Hepatocyte (in vitro differentiated cells): ENCODE measurements around the gene LAMTOR1. TPM values are rescaled to one million over a fixed set of nuclear protein-coding genes. Genes with fewer than 3 reads are reported as not detected.

ENCODE experiments used
- DNase-seq: peaks from one replicate; pipeline ENCODE4 v3.0.0-alpha.2; 2016; ENCODE audit warnings: low spot score
- H2AFZ ChIP-seq: fragments of 200-600 bp; sonication (generic); 2 replicates; pipeline ENCODE4 v1.6.0; 2016; ENCODE audit warnings: antibody characterized with exemption, mild to moderate bottlenecking
- H3K27ac ChIP-seq: fragments of 200-600 bp; sonication (generic); 2 replicates; pipeline ENCODE4 v1.5.1; 2016; ENCODE audit warnings: mild to moderate bottlenecking
- H3K27me3 ChIP-seq: fragments of 200-600 bp; sonication (generic); 2 replicates; pipeline ENCODE4 v1.6.1; 2016
- H3K36me3 ChIP-seq: fragments of 200-600 bp; sonication (generic); replicated peaks from 2 replicates; pipeline ENCODE4 v1.5.1; 2016; ENCODE audit warnings: low read depth; ENCODE audit not compliant: insufficient read depth
- H3K4me1 ChIP-seq: fragments of 200-600 bp; sonication (generic); 2 replicates; pipeline ENCODE4 v1.5.1; 2016; ENCODE audit warnings: mild to moderate bottlenecking, moderate library complexity; ENCODE audit not compliant: insufficient read depth
- H3K4me2 ChIP-seq: fragments of 200-600 bp; sonication (generic); 2 replicates; pipeline ENCODE4 v1.6.0; 2016
- H3K4me3 ChIP-seq: fragments of 200-600 bp; sonication (generic); 2 replicates; pipeline ENCODE4 v1.5.1; 2016; ENCODE audit warnings: mild to moderate bottlenecking
- H3K79me2 ChIP-seq: fragments of 200-600 bp; sonication (generic); 2 replicates; pipeline ENCODE4 v1.6.0; 2017; ENCODE audit warnings: mild to moderate bottlenecking
- H3K9me2 ChIP-seq: fragments of 200-600 bp; sonication (generic); replicated peaks from 2 replicates; pipeline ENCODE4 v1.6.0; 2017; ENCODE audit warnings: mild to moderate bottlenecking; ENCODE audit not compliant: insufficient read depth
- H3K9me3 ChIP-seq: fragments of 200-600 bp; sonication (generic); 2 replicates; pipeline ENCODE4 v1.5.1; 2016; ENCODE audit warnings: low read depth, mild to moderate bottlenecking
- H4K20me1 ChIP-seq: fragments of 200-600 bp; sonication (generic); 2 replicates; pipeline ENCODE4 v1.6.0; 2016; ENCODE audit warnings: mild to moderate bottlenecking; ENCODE audit not compliant: insufficient read depth, poor library complexity, severe bottlenecking
- CTCF ChIP-seq: fragments of 200-600 bp; sonication (generic); IDR thresholded peaks from 2 replicates; pipeline ENCODE4 v1.5.1; 2016; ENCODE audit warnings: antibody characterized with exemption, mild to moderate bottlenecking; ENCODE audit not compliant: poor library complexity
- EZH2 ChIP-seq: fragments of 200-600 bp; sonication (generic); IDR thresholded peaks from 2 replicates; pipeline ENCODE4 v1.6.1; 2016; ENCODE audit warnings: antibody characterized with exemption, mild to moderate bottlenecking, borderline replicate concordance
- EZH2phosphoT487 ChIP-seq: fragments of 200-600 bp; sonication (generic); IDR thresholded peaks from one replicate; pipeline ENCODE4 v1.6.1; 2018; ENCODE audit warnings: antibody characterized with exemption, mild to moderate bottlenecking, low read depth, moderate library complexity; ENCODE audit not compliant: unreplicated experiment, severe bottlenecking
- WGBS: methylation state at CpG from one replicate; pipeline ENCODE4 v1.1.6; 2016; ENCODE audit warnings: low lambda C conversion rate; ENCODE audit errors: missing lambda C conversion rate; 5-methylcytosine and 5-hydroxymethylcytosine counted together
- polyA plus RNA-seq: library from polyadenylated mRNA; unstranded; fragments of >200 nt; fragmentation: Nextera tagmentation; extraction: Ambion mirVana; gene quantifications from 2 replicates; pipeline ENCODE4 v1.2.1, GENCODE V29; 2016
- total RNA-seq: library from RNA; depleted of rRNA; stranded (reverse); fragments of >200 nt; gene quantifications from 2 replicates; pipeline ENCODE4 v1.2.3, GENCODE V29; 2014

Gene LAMTOR1
- total and polyA plus RNA-seq, 2 experiments from 2014 or later: 109 to 181 TPM

- no peaks in the 10 kb centered on the region for H3K27me3 ChIP-seq
- no peaks in the 10 kb centered on the region for H3K79me2 ChIP-seq
- no peaks in the 10 kb centered on the region for H3K9me3 ChIP-seq
- peak; percentile 98 for DNase-seq
- H4K20me1 ChIP-seq: no peaks in the 10 kb centered on the region
- 2% methylated on average over 49 of the region's 49 CpGs for WGBS
- peak within 1 kb of the TSS; percentile 68 for H2AFZ ChIP-seq
- H3K36me3 ChIP-seq: no peaks in the 10 kb centered on the region
- H3K27ac ChIP-seq: peak within 1 kb of the TSS; percentile 90
- H3K4me1 ChIP-seq: peaks cover 12% of the 10 kb centered on the region
- TF ChIP-seq EZH2phosphoT487 (no peak), EZH2 (no peak), CTCF (no peak)
- H3K9me2 ChIP-seq: no peaks in the 10 kb centered on the region
- H3K4me2 ChIP-seq: peak within 1 kb of the TSS; percentile 75
- peak within 1 kb of the TSS; percentile 7 for H3K4me3 ChIP-seq
These were observed 9.3 kb upstream of the LAMTOR1 start, which contains the start of gene ANAPC15 for GRCh38 chr11:72112143-72112977. TSS of gene ANAPC15 (minus strand) at chr11:72112695. CDS start at chr11:72111276, 1,419 bp downstream.

- TF ChIP-seq CTCF (no peak), EZH2phosphoT487 (no peak), EZH2 (no peak)
- 12% methylated on average over 10 of the region's 10 CpGs for WGBS
- Histone ChIP-seq H3K4me2 (peak overlapping the region; percentile 75), H3K9me2 (no peaks in the 10 kb centered on the region), H3K27me3 (no peaks in the 10 kb centered on the region), H3K36me3 (no peaks in the 10 kb centered on the region), H4K20me1 (no peaks in the 10 kb centered on the region), H2AFZ (peak overlapping the region; percentile 1), H3K4me3 (peak overlapping the region; percentile 1), H3K4me1 (peaks cover 12% of the 10 kb centered on the region), H3K27ac (peak overlapping the region; percentile 90), H3K9me3 (no peaks in the 10 kb centered on the region), H3K79me2 (no peaks in the 10 kb centered on the region)
- DNase-seq: no peak
These were observed 8.4 kb upstream of the LAMTOR1 start for GRCh38 chr11:72111300-72112142.

GRCh38 chr11:72105888-72106287 is 2.8 kb upstream of the LAMTOR1 start, which contains the start of gene TOMT:
TSS of gene TOMT (plus strand) at chr11:72105924. CDS start at chr11:72105952, 28 bp downstream.
- H3K4me3 ChIP-seq: no peak within 1 kb of the TSS
- no peaks in the 10 kb centered on the region for H3K36me3 ChIP-seq
- H3K9me2 ChIP-seq: no peaks in the 10 kb centered on the region
- WGBS: 97% methylated on average over 14 of the region's 14 CpGs
- H3K4me2 ChIP-seq: no peak within 1 kb of the TSS
- peaks cover 21% of the 10 kb centered on the region for H3K79me2 ChIP-seq
- DNase-seq: no peak
- no peaks in the 10 kb centered on the region for H4K20me1 ChIP-seq
- H3K4me1 ChIP-seq: peaks cover 17% of the 10 kb centered on the region
- TF ChIP-seq CTCF (no peak), EZH2phosphoT487 (no peak), EZH2 (no peak)
- no peak within 1 kb of the TSS for H2AFZ ChIP-seq
- H3K27me3 ChIP-seq: no peaks in the 10 kb centered on the region
- H3K27ac ChIP-seq: no peak within 1 kb of the TSS
- H3K9me3 ChIP-seq: no peaks in the 10 kb centered on the region
